Esophagus muscularis mucosa (tissue), 4 donors: ENCODE measurements around the gene CFH.

Source experiments
- CTCF ChIP-seq, 3 experiments: fragments of 200-600 bp in 2 of 3; fragments of 450-650 bp in 1 of 3; sonication (generic) in 2 of 3; IDR thresholded peaks; one replicate each; pipeline ENCODE4 v1.5.1; 2017 to 2019; ENCODE audit warnings: antibody characterized with exemption in 3 of 3, mild to moderate bottlenecking in 2 of 3, moderate library complexity in 1 of 3
- EP300 ChIP-seq: sonication (generic); formaldehyde crosslinking; IDR thresholded peaks from one replicate; pipeline ENCODE4 v1.6.1; 2017; ENCODE audit warnings: antibody characterized with exemption
- POLR2A ChIP-seq: fragments of 450-650 bp; IDR thresholded peaks from one replicate; pipeline ENCODE4 v1.6.1; 2017; ENCODE audit warnings: antibody characterized with exemption, moderate library complexity, mild to moderate bottlenecking, low read depth

- TF ChIP-seq EP300 (no peak), POLR2A (no peak), CTCF (IDR thresholded peaks at IDR 0.05) (no peak)
These were observed 66.0 kb downstream of the CFH start for GRCh38 chr1:196717868-196718267.
